Measurements from ENCODE around the gene CMTM6. TPM values are rescaled to one million over a fixed set of nuclear protein-coding genes. Genes with fewer than 3 reads are reported as not detected.

The CMTM6 gene
- polyA plus RNA-seq, 1 of the 3 experiments (the other 2 are of a cell fraction): 29.8 TPM

DNA sequence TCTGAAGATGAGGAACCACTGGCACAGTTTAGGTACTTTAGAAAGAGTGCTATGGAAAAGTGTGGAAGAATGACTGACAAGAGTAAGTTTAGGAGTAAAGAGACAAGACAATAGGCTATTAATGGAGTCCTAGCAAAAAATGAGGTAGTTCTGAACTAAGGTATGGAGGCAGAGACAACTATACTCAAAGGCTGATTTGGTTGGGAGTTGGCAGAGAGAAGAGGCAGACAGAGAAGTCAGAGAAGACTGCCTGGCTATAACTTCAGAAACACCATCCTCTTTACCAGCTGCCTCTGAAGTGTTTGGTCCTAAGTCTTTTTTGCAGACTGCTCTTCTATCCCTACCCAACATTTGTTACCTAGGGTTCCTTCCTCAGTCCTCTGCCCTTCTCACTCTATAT, 48.8 kb upstream of the CMTM6 start:
- CTCF ChIA-PET: no interaction called here
- no peak overlapping the region for H2AFZ ChIP-seq (ENCODE audit: low read depth)
- H3K4me2 ChIP-seq: no peak overlapping the region
- no peak overlapping the region for H3K27ac ChIP-seq (ENCODE audit: low read depth in 2 of 2, low read length in 1 of 2)
- peaks cover 99% of the 10 kb centered on the region for H3K79me2 ChIP-seq (ENCODE audit: insufficient read depth)
- no peaks in the 10 kb centered on the region; a peak in 1 of 4 replicates for H3K4me1 ChIP-seq (ENCODE audit: control insufficient read depth in 1 of 2, insufficient read depth in 2 of 2, low read depth in 1 of 2, low read length in 1 of 2)
- peaks cover 53% of the 10 kb centered on the region for H4K20me1 ChIP-seq (ENCODE audit: insufficient read depth)
- POLR2A ChIA-PET: no interaction called here
- no peaks in the 10 kb centered on the region for H3K27me3 ChIP-seq (ENCODE audit: insufficient read depth)
- H3K9me3 ChIP-seq: no peaks in the 10 kb centered on the region
- H3K9ac ChIP-seq: no peak overlapping the region
- no peak overlapping the region for H3K4me3 ChIP-seq (ENCODE audit: low read depth in 2 of 2, low read length in 1 of 2)
- no peak for DNase-seq
- H3K9me2 ChIP-seq: no peaks in the 10 kb centered on the region
- TF ChIP-seq RFX5 (IDR thresholded peaks at IDR 0.05; ENCODE audit: low read length): no peak
- no peaks in the 10 kb centered on the region for H3K36me3 ChIP-seq (replicated peaks in 1 of 2; ENCODE audit: control insufficient read depth in 1 of 2, insufficient read depth in 2 of 2, low read length in 1 of 2)
- H3F3A ChIP-seq (replicated peaks; ENCODE audit: insufficient read depth): no peaks in the 10 kb centered on the region

DNA sequence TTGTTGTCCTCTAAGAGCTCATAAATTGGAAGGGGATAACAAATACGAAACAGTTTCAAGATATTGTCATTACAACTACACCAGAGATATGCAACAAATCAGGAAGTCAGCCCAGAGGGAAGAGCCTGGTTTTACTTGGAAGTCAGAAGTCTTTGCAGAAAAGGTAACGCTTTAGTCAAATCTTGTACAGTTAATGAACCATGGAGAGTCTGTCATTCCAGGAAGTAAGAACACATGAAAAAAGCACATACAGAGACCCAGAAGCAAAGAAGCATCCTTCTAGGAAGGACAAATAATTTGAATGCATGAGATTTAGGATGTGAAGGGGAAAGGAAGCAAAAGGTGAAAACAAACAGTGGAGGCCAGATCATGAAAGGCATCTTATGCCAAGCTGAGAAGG, 48.4 kb upstream of the CMTM6 start:
- Histone ChIP-seq H3K4me2 (no peak overlapping the region), H3K4me1 (ENCODE audit: control insufficient read depth in 1 of 2, insufficient read depth in 2 of 2, low read depth in 1 of 2, low read length in 1 of 2) (no peaks in the 10 kb centered on the region; a peak in 1 of 4 replicates), H3K9me3 (no peaks in the 10 kb centered on the region), H3F3A (replicated peaks; ENCODE audit: insufficient read depth) (no peaks in the 10 kb centered on the region), H4K20me1 (ENCODE audit: insufficient read depth) (peaks cover 53% of the 10 kb centered on the region), H3K36me3 (replicated peaks in 1 of 2; ENCODE audit: control insufficient read depth in 1 of 2, insufficient read depth in 2 of 2, low read length in 1 of 2) (peaks cover 0 to 2% of the 10 kb centered on the region in 2 experiments), H3K9me2 (no peaks in the 10 kb centered on the region), H3K27me3 (ENCODE audit: insufficient read depth) (no peaks in the 10 kb centered on the region), H2AFZ (ENCODE audit: low read depth) (no peak overlapping the region), H3K4me3 (ENCODE audit: low read depth in 2 of 2, low read length in 1 of 2) (no peak overlapping the region), H3K79me2 (ENCODE audit: insufficient read depth) (peaks cover 99% of the 10 kb centered on the region), H3K9ac (no peak overlapping the region), H3K27ac (ENCODE audit: low read depth in 2 of 2, low read length in 1 of 2) (no peak overlapping the region)
- TF ChIP-seq CHD2 (IDR thresholded peaks at IDR 0.05; ENCODE audit: low read length, partially characterized antibody) (no peak), TAF1 (IDR thresholded peaks at IDR 0.05; ENCODE audit: borderline replicate concordance, low read depth, low read length) (no peak), NFIC (IDR thresholded peaks at IDR 0.05; ENCODE audit: borderline replicate concordance) (no peak), SMC3 (IDR thresholded peaks at IDR 0.05; ENCODE audit: low read depth, low read length) (no peak), YY1 (IDR thresholded peaks at IDR 0.05; ENCODE audit: low read depth) (no peak), RAD21 (IDR thresholded peaks at IDR 0.05; ENCODE audit: low read length) (no peak), TCF12 (IDR thresholded peaks at IDR 0.05) (no peak)
- TF ChIP-seq, protein P1, sequence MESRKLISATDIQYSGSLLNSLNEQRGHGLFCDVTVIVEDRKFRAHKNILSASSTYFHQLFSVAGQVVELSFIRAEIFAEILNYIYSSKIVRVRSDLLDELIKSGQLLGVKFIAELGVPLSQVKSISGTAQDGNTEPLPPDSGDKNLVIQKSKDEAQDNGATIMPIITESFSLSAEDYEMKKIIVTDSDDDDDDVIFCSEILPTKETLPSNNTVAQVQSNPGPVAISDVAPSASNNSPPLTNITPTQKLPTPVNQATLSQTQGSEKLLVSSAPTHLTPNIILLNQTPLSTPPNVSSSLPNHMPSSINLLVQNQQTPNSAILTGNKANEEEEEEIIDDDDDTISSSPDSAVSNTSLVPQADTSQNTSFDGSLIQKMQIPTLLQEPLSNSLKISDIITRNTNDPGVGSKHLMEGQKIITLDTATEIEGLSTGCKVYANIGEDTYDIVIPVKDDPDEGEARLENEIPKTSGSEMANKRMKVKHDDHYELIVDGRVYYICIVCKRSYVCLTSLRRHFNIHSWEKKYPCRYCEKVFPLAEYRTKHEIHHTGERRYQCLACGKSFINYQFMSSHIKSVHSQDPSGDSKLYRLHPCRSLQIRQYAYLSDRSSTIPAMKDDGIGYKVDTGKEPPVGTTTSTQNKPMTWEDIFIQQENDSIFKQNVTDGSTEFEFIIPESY (IDR thresholded peaks at IDR 0.05; ENCODE audit: borderline replicate concordance, low read depth): no peak
- TF ChIP-seq, protein P2, sequence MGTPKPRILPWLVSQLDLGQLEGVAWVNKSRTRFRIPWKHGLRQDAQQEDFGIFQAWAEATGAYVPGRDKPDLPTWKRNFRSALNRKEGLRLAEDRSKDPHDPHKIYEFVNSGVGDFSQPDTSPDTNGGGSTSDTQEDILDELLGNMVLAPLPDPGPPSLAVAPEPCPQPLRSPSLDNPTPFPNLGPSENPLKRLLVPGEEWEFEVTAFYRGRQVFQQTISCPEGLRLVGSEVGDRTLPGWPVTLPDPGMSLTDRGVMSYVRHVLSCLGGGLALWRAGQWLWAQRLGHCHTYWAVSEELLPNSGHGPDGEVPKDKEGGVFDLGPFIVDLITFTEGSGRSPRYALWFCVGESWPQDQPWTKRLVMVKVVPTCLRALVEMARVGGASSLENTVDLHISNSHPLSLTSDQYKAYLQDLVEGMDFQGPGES (IDR thresholded peaks at IDR 0.05; ENCODE audit: low read depth, low read length): no peak
- WGBS (ENCODE audit: low lambda C conversion rate): 91% methylated on average over 2 of the region's 2 CpGs
- ChIA-PET POLR2A (no interaction called here), CTCF (no interaction called here)
- no peak for DNase-seq

DNA sequence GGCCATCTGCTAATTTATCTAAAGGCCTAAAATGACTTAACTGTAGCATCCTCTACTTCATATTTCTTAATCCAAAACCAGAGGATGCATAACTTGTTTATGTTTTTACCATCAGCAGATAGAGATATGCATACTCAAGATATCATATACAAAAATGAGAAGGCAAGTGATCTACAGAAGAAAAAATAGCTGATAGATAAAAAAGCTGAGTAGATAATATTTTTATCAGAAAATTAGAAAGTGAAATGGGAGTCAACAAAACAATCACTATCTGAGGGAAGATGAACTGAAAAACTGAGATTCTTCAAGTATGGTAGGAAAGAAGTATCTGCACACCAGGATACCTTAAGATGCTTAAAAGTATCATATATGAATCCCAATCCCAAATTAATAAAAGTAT, 42.7 kb upstream of the CMTM6 start:
- H3K9me2 ChIP-seq: no peaks in the 10 kb centered on the region
- no peaks in the 10 kb centered on the region for H3K4me1 ChIP-seq (ENCODE audit: control insufficient read depth in 1 of 2, insufficient read depth in 2 of 2, low read depth in 1 of 2, low read length in 1 of 2)
- no peaks in the 10 kb centered on the region for H3K9me3 ChIP-seq
- CTCF ChIA-PET: interaction anchor here (1.1 to 1.7 kb wide), 2 partner anchors 10 to 143 kb away, joined by 3 to 4 read pairs; no protein-coding TSS in a partner anchor
- H3K4me2 ChIP-seq: no peak overlapping the region
- peaks cover 11% of the 10 kb centered on the region for H4K20me1 ChIP-seq (ENCODE audit: insufficient read depth)
- H2AFZ ChIP-seq (ENCODE audit: low read depth): no peak overlapping the region
- no peak overlapping the region for H3K4me3 ChIP-seq (ENCODE audit: low read depth in 2 of 2, low read length in 1 of 2)
- H3K9ac ChIP-seq: no peak overlapping the region
- H3F3A ChIP-seq (replicated peaks; ENCODE audit: insufficient read depth): no peaks in the 10 kb centered on the region
- peaks cover 77% of the 10 kb centered on the region for H3K79me2 ChIP-seq (ENCODE audit: insufficient read depth)
- peaks cover 3 to 20% of the 10 kb centered on the region in 2 experiments for H3K36me3 ChIP-seq (replicated peaks in 1 of 2; ENCODE audit: control insufficient read depth in 1 of 2, insufficient read depth in 2 of 2, low read length in 1 of 2)
- H3K27ac ChIP-seq (ENCODE audit: low read depth in 2 of 2, low read length in 1 of 2): no peak overlapping the region
- POLR2A ChIA-PET: no interaction called here
- H3K27me3 ChIP-seq (ENCODE audit: insufficient read depth): no peaks in the 10 kb centered on the region
- no peak for DNase-seq
- TF ChIP-seq, protein P3, sequence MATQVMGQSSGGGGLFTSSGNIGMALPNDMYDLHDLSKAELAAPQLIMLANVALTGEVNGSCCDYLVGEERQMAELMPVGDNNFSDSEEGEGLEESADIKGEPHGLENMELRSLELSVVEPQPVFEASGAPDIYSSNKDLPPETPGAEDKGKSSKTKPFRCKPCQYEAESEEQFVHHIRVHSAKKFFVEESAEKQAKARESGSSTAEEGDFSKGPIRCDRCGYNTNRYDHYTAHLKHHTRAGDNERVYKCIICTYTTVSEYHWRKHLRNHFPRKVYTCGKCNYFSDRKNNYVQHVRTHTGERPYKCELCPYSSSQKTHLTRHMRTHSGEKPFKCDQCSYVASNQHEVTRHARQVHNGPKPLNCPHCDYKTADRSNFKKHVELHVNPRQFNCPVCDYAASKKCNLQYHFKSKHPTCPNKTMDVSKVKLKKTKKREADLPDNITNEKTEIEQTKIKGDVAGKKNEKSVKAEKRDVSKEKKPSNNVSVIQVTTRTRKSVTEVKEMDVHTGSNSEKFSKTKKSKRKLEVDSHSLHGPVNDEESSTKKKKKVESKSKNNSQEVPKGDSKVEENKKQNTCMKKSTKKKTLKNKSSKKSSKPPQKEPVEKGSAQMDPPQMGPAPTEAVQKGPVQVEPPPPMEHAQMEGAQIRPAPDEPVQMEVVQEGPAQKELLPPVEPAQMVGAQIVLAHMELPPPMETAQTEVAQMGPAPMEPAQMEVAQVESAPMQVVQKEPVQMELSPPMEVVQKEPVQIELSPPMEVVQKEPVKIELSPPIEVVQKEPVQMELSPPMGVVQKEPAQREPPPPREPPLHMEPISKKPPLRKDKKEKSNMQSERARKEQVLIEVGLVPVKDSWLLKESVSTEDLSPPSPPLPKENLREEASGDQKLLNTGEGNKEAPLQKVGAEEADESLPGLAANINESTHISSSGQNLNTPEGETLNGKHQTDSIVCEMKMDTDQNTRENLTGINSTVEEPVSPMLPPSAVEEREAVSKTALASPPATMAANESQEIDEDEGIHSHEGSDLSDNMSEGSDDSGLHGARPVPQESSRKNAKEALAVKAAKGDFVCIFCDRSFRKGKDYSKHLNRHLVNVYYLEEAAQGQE (IDR thresholded peaks at IDR 0.05; ENCODE audit: low read depth, low read length): no peak
- no peak for TF ChIP-seq GATA2 (CRISPR knock-in tag; IDR thresholded peaks at IDR 0.05)
- TF ChIP-seq GABPA (IDR thresholded peaks at IDR 0.05; ENCODE audit: low read depth): no peak
- TF ChIP-seq RXRA (IDR thresholded peaks at IDR 0.05; ENCODE audit: borderline replicate concordance, low read depth): no peak
- TF ChIP-seq CHD2 (IDR thresholded peaks at IDR 0.05; ENCODE audit: low read length, partially characterized antibody): no peak
- TF ChIP-seq, protein P2 (IDR thresholded peaks at IDR 0.05; ENCODE audit: low read depth, low read length): no peak
- no peak for TF ChIP-seq RCOR1 (IDR thresholded peaks at IDR 0.05; ENCODE audit: low read length)
